Measurements from ENCODE around the gene H3-3A.

Gene H3-3A

DNA sequence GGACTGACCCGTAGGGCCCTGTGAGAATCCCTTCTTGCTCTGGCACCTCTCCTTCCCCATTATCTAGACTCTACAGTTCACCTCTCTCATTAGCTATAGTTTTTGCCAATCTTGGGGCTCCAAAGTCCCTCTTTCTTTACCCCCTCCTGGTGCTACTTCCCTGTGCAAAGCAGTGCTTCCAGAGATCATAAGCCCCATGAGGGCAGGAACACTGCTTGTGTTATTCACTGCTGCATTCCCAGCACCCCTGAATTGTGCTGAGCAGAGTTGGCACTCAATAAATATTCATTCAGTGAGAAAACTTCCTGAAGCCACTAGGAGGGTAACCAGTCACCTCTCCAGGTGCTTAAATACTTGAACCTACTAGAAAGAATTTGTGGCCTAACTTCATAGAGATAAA lies 2.1 kb upstream of the H3-3A start:
- no peak for DNase-seq (ENCODE audit: low read depth)
- H3K4me3 ChIP-seq (ENCODE audit: control insufficient read depth, low read depth, low read length), result no peak overlapping the region
- TF ChIP-seq, protein P1, sequence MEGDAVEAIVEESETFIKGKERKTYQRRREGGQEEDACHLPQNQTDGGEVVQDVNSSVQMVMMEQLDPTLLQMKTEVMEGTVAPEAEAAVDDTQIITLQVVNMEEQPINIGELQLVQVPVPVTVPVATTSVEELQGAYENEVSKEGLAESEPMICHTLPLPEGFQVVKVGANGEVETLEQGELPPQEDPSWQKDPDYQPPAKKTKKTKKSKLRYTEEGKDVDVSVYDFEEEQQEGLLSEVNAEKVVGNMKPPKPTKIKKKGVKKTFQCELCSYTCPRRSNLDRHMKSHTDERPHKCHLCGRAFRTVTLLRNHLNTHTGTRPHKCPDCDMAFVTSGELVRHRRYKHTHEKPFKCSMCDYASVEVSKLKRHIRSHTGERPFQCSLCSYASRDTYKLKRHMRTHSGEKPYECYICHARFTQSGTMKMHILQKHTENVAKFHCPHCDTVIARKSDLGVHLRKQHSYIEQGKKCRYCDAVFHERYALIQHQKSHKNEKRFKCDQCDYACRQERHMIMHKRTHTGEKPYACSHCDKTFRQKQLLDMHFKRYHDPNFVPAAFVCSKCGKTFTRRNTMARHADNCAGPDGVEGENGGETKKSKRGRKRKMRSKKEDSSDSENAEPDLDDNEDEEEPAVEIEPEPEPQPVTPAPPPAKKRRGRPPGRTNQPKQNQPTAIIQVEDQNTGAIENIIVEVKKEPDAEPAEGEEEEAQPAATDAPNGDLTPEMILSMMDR (conservative IDR thresholded peaks at IDR 0.05; ENCODE audit: control insufficient read depth, insufficient read depth, low read depth, low read length), result no peak

DNA sequence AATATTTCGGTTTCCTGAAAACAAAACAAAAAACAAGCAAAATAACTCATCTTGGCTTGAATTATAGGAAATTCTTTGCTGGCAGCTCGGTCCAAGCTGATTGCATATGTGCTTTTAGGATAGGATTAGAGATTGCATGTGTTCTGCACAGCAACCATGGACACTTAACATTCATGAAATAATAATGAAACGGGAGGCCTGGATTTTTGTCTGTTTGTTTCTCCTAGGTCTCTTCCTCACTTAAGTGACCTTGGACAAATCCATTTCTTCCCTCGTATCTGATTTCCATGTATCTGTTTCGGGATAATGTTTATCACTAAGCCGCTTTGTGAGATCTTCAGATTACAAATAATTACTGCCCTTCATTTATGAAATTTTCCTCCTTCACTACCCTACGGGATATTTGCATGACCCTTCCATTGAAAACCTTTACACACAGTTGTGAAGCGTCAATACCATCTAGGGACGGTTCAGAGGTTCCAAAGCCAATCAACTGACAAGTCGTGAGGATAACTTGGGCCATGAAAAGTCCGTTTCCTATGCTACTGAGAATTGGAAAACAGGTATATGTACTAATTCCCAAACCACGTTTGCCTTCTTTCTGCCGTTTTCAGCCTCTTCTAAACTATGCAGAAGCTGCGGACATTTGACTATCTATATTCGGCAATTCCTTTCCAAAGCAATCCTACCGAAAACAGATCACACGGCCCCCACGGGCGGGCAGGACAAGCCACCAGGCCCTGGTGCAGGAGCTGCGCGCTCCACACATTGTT lies 1.3 kb upstream of the H3-3A start:
- peak overlapping the region; percentile 56 for H3K4me3 ChIP-seq (ENCODE audit: control insufficient read depth, low read depth, low read length)
- DNase-seq (ENCODE audit: low read depth), result peak; percentile 16
- TF ChIP-seq, protein P1 (conservative IDR thresholded peaks at IDR 0.05; ENCODE audit: control insufficient read depth, insufficient read depth, low read depth, low read length), result no peak

DNA sequence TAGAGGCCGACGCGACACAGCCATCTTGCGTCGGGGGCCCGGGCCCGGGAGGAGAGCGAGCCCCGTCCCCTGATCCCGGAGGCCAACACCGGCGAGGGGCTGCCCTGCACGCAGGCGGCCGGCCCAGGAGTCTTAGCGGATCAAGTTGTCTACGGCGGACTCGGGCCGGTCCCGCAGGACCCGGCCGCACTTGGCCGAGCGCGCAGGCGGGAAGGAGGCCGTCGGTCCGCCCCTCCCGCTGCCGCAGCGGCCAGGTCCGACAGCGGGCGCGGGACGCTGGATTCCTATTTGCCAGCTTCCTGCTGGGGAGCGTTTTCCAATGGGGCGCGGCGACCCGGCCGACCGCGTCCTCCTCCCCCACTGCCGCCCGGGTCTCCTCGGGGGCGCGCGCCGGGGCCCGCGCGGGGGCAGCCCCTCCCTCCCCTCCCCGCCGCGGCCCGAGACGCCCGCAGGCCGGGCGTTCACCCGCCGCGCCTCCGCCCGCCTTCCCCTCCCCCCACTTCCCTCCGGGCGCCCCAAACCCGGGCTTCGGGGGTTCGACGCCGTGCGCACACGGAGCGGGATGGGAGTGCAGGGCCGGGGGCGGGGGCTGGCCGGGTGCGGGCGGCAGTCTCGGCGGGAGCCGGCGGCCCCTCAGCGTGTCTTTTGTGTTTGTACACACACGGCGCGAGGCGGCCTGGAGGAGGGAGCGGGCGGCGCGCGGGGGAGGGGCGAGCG lies 517 bp upstream of the H3-3A start:
- TF ChIP-seq, protein P1 (conservative IDR thresholded peaks at IDR 0.05; ENCODE audit: control insufficient read depth, insufficient read depth, low read depth, low read length), result no peak
- peak; percentile 68 for DNase-seq (ENCODE audit: low read depth)
- H3K4me3 ChIP-seq (ENCODE audit: control insufficient read depth, low read depth, low read length), result peak overlapping the region; percentile 56

DNA sequence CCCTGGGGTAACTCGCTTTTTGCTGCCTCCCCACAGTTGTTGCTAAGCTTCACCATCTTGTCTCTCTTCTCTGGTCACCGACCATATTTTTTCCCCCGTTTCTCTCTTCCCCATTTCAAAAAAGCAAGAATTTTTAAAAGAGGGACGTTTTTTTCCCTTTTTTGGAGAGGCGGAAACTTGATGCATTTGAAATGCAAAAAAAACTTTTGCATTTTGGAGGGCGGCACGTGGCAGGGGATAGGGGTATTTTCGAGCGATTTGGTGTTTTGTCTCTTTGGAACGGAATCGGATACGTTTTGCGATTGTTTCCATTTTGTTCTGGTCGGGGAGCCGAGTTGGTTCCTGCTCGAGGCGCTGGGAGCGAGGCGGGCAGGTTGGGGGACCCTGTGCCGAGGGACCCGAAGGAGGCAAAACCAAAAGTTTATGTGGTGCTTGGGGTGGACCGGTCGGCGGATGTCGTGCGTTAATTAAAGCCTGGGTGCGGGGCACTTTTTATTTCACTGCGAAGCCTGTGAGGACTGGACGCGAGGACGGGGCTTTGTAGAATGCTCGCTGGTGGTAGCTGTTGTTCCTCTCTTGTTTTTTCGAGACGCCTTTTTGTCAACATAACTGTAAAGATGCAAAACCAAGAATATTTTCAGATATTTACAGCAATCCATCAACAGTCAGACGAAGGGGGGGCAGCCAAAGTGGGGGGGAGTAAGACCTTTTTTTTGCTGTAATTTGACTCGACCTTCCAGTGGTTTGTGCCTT lies 884 bp downstream of the H3-3A start:
- TF ChIP-seq, protein P1 (conservative IDR thresholded peaks at IDR 0.05; ENCODE audit: control insufficient read depth, insufficient read depth, low read depth, low read length), result no peak
- peak overlapping the region; percentile 90 for H3K4me3 ChIP-seq (ENCODE audit: control insufficient read depth, low read depth, low read length)
- peak; percentile 49 for DNase-seq (ENCODE audit: low read depth)

DNA sequence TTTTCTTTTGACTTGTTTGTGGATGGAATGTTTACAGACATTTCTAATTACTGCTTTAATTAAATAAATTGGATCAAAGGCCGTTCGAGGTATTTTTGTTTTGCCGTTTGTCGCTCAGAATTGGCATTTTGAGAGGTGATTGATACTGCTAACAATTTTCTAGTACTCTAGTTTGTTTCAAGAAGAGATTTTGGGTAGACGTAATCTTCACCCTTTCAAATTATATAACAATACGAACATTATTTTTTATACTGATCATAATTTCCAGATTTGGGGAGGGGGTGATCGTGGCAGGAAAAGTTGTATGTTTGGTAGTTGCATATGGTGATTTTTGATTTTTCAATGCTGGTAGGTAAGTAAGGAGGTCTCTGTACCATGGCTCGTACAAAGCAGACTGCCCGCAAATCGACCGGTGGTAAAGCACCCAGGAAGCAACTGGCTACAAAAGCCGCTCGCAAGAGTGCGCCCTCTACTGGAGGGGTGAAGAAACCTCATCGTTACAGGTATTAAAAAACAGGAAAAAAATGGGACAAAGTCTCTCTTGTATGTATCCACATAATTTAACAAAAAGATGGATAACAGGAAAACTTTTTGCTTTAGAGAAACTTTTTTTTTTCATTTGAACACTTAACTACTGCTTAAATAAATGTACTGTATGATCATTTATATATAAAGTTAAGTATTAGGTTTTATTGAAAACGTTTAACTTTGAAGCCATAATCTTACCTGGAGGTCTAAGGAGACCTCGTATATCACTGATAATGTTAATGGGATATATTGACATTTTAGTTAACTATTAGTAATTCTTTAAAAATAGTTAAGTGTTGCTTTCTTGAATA lies 1.7 kb downstream of the H3-3A start:
- TF ChIP-seq, protein P1 (conservative IDR thresholded peaks at IDR 0.05; ENCODE audit: control insufficient read depth, insufficient read depth, low read depth, low read length), result peak; percentile 51
- H3K4me3 ChIP-seq (ENCODE audit: control insufficient read depth, low read depth, low read length), result peak overlapping the region; percentile 90
- DNase-seq (ENCODE audit: low read depth), result peak; percentile 25

DNA sequence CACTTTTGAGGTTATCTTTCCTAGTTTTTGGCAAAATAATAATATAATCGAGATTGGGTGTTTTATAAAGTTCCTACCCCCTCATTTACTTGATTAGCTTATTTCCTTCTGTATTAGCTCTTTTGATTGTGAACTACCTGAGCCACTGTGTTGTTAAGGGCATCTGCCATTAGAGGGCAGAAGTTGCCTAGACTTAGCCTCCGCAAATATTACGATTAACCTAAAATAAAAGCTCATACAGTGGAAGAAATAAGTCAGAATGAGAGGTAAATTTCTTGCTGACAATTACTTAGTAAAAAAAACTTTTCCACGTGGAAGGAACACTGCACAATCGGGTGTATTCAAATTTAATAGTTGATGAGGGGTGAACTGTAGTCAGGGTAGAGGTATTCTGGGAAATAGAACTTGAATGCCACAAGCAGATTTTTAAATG lies 2.3 kb downstream of the H3-3A start:
- H3K4me3 ChIP-seq (ENCODE audit: control insufficient read depth, low read depth, low read length), result peak overlapping the region; percentile 90
- DNase-seq (ENCODE audit: low read depth), result peak; percentile 76

More for the DNA sequence above, 2.3 kb downstream of the H3-3A start:
- TF ChIP-seq, protein P1 (conservative IDR thresholded peaks at IDR 0.05; ENCODE audit: control insufficient read depth, insufficient read depth, low read depth, low read length), result peak; percentile 89

All from fibroblast of mammary gland (primary cell).